HL-60 (cell line): ENCODE data around the gene PLVAP.
"Not testable (repeated sequence)": the region's sequence is repeated elsewhere in the genome, so short reads cannot be mapped to it uniquely, and the experiment has no call there.

Source experiments
- DNase-seq, 2 experiments: peaks; one replicate each; pipeline ENCODE4 v3.0.0-alpha.2; 2010 to 2020; ENCODE audit warnings: low read depth in 1 of 2, low spot score in 1 of 2
- H3K27ac ChIP-seq: fragments of 250-450 bp; sonication (Bioruptor Pico); replicated peaks from 2 replicates; pipeline ENCODE4 v1.5.1; 2020; ENCODE audit warnings: mild to moderate bottlenecking, moderate library complexity
- H3K27me3 ChIP-seq: fragments of 250-450 bp; sonication (Bioruptor Pico); 2 replicates; pipeline ENCODE4 v1.5.1; 2021; ENCODE audit warnings: mild to moderate bottlenecking, moderate library complexity; ENCODE audit not compliant: insufficient read depth, poor library complexity, severe bottlenecking
- H3K4me3 ChIP-seq: replicated peaks from 2 replicates; pipeline ENCODE4 v1.5.1; 2011; ENCODE audit warnings: mild to moderate bottlenecking, control low read depth, low read length; ENCODE audit not compliant: insufficient read depth
- GABPA ChIP-seq: IDR thresholded peaks from 2 replicates; pipeline ENCODE4 v1.6.1; 2012; ENCODE audit warnings: low read depth
- POLR2AphosphoS5 ChIP-seq: IDR thresholded peaks from 2 replicates; pipeline ENCODE4 v1.6.1; 2012; ENCODE audit warnings: low read depth
- REST ChIP-seq: IDR thresholded peaks from 2 replicates; pipeline ENCODE4 v1.6.1; 2012; ENCODE audit warnings: low read depth; ENCODE audit not compliant: insufficient replicate concordance
- SPI1 ChIP-seq: IDR thresholded peaks from 2 replicates; pipeline ENCODE4 v1.6.1; 2012; ENCODE audit warnings: low read depth, mild to moderate bottlenecking, borderline replicate concordance
- TF ChIP-seq, protein P1 (sequence below): IDR thresholded peaks from one replicate; pipeline ENCODE4 v1.5.1; 2011; ENCODE audit warnings: low read length, control low read depth, inconsistent platforms; ENCODE audit not compliant: insufficient read depth

The PLVAP gene

DNA sequence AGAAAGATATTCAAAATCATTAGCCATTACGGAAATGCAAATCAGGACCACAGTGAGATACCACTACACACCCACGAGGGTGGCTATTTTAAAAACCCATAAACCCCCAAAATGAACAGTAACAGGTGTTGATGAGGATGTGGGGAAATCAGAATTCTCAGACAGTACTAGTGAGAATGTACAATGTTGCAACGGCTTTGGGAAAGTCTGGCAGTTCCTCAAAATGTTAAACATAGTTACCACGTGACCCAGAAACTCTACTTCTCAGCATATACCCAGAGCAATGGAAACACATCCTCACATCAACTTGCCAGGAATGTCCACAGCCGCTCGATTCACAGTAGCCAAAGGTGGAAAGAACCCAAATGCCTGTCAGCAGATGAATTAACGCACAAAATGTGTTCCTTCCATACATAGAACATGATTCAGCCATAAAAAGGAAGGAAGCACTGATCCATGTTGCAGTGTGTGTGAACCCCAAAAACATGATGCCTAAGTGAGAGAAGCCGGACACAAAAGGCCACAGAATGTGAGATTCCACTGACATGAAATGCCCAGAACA is 7.0 kb downstream of the PLVAP start:
- DNase-seq, result peak; percentile 55 to 87

DNA sequence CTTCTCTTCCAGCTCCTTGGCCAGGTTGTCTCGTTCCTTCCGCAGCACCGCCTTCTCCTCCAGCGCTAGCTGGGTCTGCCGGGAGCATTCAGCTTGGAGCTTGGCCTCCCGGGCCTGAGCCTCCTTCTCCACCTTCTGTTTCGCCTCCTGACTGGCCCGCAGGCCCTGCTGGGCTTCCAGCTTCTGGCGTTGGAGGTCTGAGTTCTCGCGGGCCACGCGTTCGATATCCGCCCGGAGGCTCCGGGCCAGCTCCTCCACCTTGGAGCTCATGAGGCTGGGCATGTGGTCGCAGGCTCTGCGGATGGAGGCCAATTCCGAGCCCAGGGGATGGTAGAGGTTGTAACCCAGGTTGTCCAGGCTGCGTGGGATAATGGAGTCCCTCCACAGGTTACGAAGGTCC is 11.8 kb downstream of the PLVAP start:
- DNase-seq, result no peak
- H3K27me3 ChIP-seq, result no peaks in the 10 kb centered on the region
- no peak overlapping the region for H3K4me3 ChIP-seq
- no peak overlapping the region for H3K27ac ChIP-seq
- TF ChIP-seq POLR2AphosphoS5 (no peak), REST (no peak), GABPA (no peak), SPI1 (no peak)
- TF ChIP-seq, protein P1, sequence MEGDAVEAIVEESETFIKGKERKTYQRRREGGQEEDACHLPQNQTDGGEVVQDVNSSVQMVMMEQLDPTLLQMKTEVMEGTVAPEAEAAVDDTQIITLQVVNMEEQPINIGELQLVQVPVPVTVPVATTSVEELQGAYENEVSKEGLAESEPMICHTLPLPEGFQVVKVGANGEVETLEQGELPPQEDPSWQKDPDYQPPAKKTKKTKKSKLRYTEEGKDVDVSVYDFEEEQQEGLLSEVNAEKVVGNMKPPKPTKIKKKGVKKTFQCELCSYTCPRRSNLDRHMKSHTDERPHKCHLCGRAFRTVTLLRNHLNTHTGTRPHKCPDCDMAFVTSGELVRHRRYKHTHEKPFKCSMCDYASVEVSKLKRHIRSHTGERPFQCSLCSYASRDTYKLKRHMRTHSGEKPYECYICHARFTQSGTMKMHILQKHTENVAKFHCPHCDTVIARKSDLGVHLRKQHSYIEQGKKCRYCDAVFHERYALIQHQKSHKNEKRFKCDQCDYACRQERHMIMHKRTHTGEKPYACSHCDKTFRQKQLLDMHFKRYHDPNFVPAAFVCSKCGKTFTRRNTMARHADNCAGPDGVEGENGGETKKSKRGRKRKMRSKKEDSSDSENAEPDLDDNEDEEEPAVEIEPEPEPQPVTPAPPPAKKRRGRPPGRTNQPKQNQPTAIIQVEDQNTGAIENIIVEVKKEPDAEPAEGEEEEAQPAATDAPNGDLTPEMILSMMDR, result no peak

More for the DNA sequence above, 7.0 kb downstream of the PLVAP start:
- Histone ChIP-seq H3K27me3 (no peaks in the 10 kb centered on the region), H3K4me3 (no peak overlapping the region), H3K27ac (no peak overlapping the region)
- TF ChIP-seq SPI1 (peak; percentile 97), GABPA (no peak), POLR2AphosphoS5 (peak; percentile 66)

- not testable (repeated sequence) for DNase-seq, H3K27me3 ChIP-seq, H3K27ac ChIP-seq, H3K4me3 ChIP-seq
Measured at GRCh38 chr19:17363852-17364605, 13.1 kb downstream of the PLVAP start.

DNA sequence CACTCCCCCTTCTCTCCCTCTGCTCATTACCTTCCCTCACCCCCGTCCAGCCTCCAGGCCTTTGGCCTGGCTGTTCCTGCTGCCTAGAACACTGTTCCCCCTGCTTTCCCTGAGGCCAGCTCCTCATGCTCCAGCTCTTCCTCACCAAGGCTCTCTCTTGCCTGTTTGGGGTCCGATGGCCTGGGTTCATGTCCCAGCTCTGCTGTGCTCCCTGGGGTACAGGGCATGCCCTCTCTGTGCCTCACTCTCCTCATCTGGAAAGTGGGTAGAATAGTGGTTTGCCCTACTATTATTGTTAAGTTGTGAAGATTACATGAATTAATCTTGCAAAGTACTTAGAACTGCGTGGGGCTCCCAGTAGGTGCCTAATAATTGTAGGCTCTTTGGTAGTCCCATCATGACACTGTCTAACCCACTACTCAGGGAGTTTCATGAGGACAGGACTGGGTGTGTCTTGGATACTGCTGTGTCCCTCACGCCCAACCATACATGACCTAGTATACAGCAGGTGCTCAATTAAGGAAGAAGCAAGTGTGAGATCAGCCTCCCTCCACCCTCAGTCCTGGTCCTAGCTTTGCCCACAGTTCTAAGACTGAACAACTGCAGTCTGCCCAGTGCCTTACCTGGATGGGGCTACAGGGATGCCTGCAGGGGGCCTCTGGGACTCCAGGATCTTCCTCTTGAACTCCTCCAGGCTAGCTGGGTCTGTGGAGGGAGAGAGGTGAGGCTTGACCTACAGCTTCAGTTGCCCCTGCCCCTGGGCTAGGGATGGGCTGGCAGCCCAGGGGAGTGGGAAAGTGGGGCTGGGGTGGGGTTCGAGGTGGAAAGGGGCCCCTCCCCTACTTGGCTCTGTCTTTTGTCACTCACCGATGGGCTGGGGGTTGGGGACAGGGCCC is 17.0 kb downstream of the PLVAP start:
- DNase-seq, result no peak
- H3K27ac ChIP-seq, result no peak overlapping the region
- no peak for TF ChIP-seq POLR2AphosphoS5
- no peak for TF ChIP-seq SPI1
- no peak for TF ChIP-seq REST
- TF ChIP-seq GABPA, result no peak
- TF ChIP-seq, protein P1, result no peak

More for the DNA sequence above, 17.0 kb downstream of the PLVAP start:
- H3K4me3 ChIP-seq, result no peak overlapping the region
- H3K27me3 ChIP-seq, result no peaks in the 10 kb centered on the region
